H1 (cell line): ENCODE measurements around the gene TNC. TPM values are rescaled to one million over a fixed set of nuclear protein-coding genes. Genes with fewer than 3 reads are reported as not detected.

Source experiments
- CBX8 ChIP-seq: fragments of 300-800, 300-1000 bp; sonication (generic); IDR thresholded peaks from 2 replicates; pipeline ENCODE4 v1.7.1; 2016; ENCODE audit warnings: low read depth, low read length, borderline replicate concordance
- MAX ChIP-seq: IDR thresholded peaks from 2 replicates; pipeline ENCODE4 v1.6.1; 2012; ENCODE audit warnings: inconsistent platforms
- TAF1 ChIP-seq: IDR thresholded peaks from 2 replicates; pipeline ENCODE4 v1.6.1; 2011; ENCODE audit warnings: mild to moderate bottlenecking, low read depth, low read length
- polyA plus RNA-seq, 7 experiments: library from polyadenylated mRNA; depleted of rRNA in 3 of 7; stranded (reverse) in 5 of 7; unstranded in 2 of 7; fragments of >200 nt in 5 of 7; fragments of 200-250 nt in 2 of 7; gene quantifications; 1 replicate in 5 of 7; 2 replicates in 1 of 7; 4 replicates in 1 of 7; pipeline versions ENCODE4 v1.2.1 to v1.2.3, GENCODE V29; 2011 to 2013; ENCODE audit warnings: missing spikeins in 2 of 7, mixed read lengths in 2 of 7
- total RNA-seq: library from RNA; stranded (reverse); fragmentation: NEBNext Ultra II Directional; extraction: Animal tissue kit (Norgen Biotek cat#: 25700); gene quantifications from 2 replicates; pipeline ENCODE4 v1.2.1, GENCODE V29; 2021
- TF ChIP-seq, protein P1 (sequence below): fragments of 300-600 bp; sonication (generic); IDR thresholded peaks from 2 replicates; pipeline ENCODE4 v1.7.1; 2012; ENCODE audit warnings: low read length, moderate library complexity, mild to moderate bottlenecking, inconsistent platforms; ENCODE audit not compliant: insufficient replicate concordance

The TNC gene
- total and polyA plus RNA-seq, 2 of the 8 experiments (the other 6 are each of a cell fraction or from before 2014, with no cell fraction given), result 6.2 to 11.4 TPM

DNA sequence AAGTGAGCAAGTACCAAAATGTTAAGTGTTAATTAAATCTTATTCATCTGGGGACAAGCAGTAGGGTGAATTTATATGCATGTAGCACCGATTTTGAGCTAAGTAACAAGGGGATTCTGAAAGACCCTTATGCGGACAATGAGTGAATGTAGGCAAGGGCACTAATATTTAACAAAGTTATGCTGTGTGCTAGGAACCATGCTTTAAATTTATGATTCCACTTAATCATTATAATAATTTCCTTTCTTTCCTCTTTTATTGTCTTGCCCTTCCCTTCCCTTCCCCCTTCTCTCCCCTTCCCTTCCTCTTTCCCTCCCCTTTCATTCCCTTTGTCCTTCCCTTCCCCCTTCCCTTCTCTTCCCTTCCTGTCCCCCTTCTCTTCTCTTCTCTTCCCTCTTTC is 25.7 kb upstream of the TNC start (continued):
- TF ChIP-seq, protein P1, sequence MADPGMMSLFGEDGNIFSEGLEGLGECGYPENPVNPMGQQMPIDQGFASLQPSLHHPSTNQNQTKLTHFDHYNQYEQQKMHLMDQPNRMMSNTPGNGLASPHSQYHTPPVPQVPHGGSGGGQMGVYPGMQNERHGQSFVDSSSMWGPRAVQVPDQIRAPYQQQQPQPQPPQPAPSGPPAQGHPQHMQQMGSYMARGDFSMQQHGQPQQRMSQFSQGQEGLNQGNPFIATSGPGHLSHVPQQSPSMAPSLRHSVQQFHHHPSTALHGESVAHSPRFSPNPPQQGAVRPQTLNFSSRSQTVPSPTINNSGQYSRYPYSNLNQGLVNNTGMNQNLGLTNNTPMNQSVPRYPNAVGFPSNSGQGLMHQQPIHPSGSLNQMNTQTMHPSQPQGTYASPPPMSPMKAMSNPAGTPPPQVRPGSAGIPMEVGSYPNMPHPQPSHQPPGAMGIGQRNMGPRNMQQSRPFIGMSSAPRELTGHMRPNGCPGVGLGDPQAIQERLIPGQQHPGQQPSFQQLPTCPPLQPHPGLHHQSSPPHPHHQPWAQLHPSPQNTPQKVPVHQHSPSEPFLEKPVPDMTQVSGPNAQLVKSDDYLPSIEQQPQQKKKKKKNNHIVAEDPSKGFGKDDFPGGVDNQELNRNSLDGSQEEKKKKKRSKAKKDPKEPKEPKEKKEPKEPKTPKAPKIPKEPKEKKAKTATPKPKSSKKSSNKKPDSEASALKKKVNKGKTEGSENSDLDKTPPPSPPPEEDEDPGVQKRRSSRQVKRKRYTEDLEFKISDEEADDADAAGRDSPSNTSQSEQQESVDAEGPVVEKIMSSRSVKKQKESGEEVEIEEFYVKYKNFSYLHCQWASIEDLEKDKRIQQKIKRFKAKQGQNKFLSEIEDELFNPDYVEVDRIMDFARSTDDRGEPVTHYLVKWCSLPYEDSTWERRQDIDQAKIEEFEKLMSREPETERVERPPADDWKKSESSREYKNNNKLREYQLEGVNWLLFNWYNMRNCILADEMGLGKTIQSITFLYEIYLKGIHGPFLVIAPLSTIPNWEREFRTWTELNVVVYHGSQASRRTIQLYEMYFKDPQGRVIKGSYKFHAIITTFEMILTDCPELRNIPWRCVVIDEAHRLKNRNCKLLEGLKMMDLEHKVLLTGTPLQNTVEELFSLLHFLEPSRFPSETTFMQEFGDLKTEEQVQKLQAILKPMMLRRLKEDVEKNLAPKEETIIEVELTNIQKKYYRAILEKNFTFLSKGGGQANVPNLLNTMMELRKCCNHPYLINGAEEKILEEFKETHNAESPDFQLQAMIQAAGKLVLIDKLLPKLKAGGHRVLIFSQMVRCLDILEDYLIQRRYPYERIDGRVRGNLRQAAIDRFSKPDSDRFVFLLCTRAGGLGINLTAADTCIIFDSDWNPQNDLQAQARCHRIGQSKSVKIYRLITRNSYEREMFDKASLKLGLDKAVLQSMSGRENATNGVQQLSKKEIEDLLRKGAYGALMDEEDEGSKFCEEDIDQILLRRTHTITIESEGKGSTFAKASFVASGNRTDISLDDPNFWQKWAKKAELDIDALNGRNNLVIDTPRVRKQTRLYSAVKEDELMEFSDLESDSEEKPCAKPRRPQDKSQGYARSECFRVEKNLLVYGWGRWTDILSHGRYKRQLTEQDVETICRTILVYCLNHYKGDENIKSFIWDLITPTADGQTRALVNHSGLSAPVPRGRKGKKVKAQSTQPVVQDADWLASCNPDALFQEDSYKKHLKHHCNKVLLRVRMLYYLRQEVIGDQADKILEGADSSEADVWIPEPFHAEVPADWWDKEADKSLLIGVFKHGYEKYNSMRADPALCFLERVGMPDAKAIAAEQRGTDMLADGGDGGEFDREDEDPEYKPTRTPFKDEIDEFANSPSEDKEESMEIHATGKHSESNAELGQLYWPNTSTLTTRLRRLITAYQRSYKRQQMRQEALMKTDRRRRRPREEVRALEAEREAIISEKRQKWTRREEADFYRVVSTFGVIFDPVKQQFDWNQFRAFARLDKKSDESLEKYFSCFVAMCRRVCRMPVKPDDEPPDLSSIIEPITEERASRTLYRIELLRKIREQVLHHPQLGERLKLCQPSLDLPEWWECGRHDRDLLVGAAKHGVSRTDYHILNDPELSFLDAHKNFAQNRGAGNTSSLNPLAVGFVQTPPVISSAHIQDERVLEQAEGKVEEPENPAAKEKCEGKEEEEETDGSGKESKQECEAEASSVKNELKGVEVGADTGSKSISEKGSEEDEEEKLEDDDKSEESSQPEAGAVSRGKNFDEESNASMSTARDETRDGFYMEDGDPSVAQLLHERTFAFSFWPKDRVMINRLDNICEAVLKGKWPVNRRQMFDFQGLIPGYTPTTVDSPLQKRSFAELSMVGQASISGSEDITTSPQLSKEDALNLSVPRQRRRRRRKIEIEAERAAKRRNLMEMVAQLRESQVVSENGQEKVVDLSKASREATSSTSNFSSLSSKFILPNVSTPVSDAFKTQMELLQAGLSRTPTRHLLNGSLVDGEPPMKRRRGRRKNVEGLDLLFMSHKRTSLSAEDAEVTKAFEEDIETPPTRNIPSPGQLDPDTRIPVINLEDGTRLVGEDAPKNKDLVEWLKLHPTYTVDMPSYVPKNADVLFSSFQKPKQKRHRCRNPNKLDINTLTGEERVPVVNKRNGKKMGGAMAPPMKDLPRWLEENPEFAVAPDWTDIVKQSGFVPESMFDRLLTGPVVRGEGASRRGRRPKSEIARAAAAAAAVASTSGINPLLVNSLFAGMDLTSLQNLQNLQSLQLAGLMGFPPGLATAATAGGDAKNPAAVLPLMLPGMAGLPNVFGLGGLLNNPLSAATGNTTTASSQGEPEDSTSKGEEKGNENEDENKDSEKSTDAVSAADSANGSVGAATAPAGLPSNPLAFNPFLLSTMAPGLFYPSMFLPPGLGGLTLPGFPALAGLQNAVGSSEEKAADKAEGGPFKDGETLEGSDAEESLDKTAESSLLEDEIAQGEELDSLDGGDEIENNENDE, result no peak
- TF ChIP-seq CBX8 (no peak), MAX (no peak), TAF1 (no peak)
